ENCODE results near the gene ADGRL2. TPM values are rescaled to one million over a fixed set of nuclear protein-coding genes. Genes with fewer than 3 reads are reported as not detected.

ADGRL2 gene
- total RNA-seq, 2 donors from 2014 or later: not detected

DNA sequence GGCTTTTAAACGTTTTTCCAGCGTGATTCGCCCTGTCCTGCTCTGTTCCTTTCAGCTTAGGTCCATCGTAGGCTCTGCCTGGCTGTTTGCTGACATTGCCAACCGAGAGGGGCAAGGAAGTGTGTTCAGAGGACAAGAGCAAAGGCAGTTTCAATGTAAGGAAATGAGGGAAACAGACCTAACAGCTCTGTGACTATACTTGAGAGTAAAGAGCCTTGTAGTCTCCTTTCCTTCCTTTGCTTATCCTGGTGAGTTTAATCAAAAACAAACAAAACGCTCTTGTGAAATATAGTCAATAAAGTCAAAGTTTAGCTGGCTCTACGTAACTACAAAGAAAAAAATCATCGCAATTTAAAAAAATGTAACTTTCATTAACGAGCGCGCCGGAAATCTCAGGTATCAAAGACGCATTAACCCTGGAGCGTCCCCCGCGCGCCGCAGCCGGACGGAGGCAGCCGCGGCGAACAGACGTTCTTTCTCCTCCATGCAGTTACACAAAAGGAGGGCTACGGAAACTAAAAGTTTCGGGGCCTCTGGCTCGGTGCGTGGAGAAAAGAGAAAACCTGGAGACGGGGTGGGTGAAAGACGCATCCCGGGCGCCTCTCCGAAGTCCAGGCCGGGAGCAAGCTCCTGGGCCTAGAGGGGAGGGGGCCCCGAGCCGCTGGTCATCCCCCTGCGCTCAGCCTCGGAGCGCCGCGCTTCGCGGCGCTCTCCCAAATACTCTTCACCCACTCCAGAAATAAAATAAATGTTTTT is 617 bp upstream of the ADGRL2 start:
- no peaks in the 10 kb centered on the region for H3K9me3 ChIP-seq (ENCODE audit: control insufficient read depth, low read length, poor library complexity, severe bottlenecking)
- ATAC-seq (no peak), DNase-seq (no peak)
- Mint-ChIP-seq H3K27me3 (peaks cover 35% of the 10 kb centered on the region), H3K36me3 (ENCODE audit: low read depth) (no peaks in the 10 kb centered on the region), H3K4me1 (no peaks in the 10 kb centered on the region), H3K27ac (no peak overlapping the region), H3K4me3 (peak overlapping the region; percentile 53)

DNA sequence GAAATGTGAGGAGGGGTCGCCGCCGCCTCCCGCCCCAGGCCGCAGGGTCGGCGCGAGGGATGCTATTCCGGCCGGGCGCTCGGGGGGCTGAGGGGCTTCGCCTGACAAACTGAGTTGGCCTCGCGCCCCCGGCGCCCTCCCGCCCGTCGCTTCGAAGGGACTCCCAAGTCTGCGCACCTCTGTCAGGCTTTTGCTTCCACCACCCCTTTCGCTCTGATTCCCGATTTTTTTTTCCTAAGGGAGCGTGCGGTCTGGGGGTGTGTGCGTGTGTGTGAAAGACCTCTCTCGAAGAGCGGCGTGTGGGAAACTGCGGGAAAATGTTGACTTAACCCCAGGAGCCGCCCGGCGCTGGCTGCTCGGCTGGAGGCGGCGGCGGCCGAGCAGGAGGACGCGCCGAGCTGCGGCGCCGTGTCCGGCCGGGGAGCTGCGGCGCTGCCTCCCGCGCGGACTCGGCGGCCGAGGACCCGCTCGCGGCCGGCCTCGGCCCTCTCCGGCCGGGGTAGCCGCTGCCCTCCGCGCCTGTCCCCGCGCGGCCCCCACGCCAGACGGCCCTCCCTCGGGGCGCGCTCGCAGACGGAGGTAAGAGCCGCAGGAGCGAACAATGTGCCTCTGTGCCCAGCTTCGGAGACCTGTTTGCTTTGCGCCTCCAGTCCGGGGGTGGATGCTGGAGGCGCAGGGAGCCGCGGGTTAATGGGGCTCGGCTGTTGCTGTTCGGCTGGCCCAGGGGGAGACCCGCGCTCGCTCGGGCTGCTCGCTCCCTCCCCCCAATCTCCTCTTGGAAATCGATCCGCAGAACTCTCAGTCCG is 1.1 kb downstream of the ADGRL2 start:
- H3K4me1 Mint-ChIP-seq: no peaks in the 10 kb centered on the region
- H3K36me3 Mint-ChIP-seq (ENCODE audit: low read depth): no peaks in the 10 kb centered on the region
- H3K27me3 Mint-ChIP-seq: peaks cover 35% of the 10 kb centered on the region
- no peak for ATAC-seq
- H3K4me3 Mint-ChIP-seq: no peak overlapping the region
- no peak overlapping the region for H3K27ac Mint-ChIP-seq
- no peaks in the 10 kb centered on the region for H3K9me3 ChIP-seq (ENCODE audit: control insufficient read depth, low read length, poor library complexity, severe bottlenecking)
- no peak for DNase-seq

DNA sequence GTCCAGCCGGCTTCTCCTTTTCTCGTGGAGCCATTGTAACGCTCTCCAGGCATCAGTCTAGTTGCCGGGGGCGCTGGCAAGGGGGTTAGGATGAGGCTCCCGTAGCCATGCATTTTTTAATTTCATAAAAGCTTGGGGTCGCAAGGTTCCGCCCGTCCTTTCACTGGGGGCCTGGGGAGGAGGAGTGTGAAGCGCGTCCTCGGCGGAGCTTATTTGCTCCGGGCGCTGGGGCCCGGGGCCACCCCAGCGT is 1.6 kb downstream of the ADGRL2 start:
- no peak overlapping the region for H3K4me3 Mint-ChIP-seq
- no peak for DNase-seq
- no peak overlapping the region for H3K27ac Mint-ChIP-seq
- no peaks in the 10 kb centered on the region for H3K4me1 Mint-ChIP-seq
- no peak for ATAC-seq
- H3K36me3 Mint-ChIP-seq (ENCODE audit: low read depth): no peaks in the 10 kb centered on the region
- no peaks in the 10 kb centered on the region for H3K9me3 ChIP-seq (ENCODE audit: control insufficient read depth, low read length, poor library complexity, severe bottlenecking)
- H3K27me3 Mint-ChIP-seq: peaks cover 35% of the 10 kb centered on the region

DNA sequence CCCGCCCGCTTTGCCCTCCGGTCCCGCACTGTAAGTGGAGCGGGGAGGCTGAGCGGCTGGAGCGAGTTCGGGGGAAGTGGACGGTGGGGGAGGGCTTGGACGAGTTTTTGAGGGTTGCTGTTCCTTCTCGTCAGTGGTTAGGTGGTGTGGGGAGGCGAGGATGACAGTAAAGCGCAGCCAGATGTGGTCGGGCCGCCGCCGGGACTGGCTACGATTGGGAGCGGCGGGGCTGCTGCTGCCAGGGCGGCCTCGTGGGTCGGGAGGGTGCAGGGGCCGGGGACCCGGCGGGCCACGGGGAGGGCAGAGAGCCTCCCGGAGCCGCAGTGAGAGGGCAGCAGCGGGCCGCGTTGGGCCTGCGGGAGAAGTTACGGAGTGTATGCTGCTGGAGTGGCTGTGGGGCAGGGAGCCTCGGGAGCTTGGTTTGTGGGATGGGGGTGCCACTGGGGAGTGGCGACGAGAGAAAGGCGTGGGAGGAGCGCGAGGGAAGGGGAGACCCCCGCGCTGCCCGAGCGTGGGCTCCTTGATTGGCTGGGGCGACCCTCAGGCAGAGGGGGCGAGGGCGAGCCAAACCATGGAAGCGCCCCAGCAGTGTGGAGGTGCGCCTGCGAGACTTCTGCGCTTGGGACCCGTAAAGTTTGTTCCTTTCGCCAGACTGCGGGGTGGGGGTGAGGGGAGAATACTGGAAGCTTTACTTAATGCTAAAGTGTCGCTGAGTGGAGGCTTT is 2.1 kb downstream of the ADGRL2 start:
- no peak for ATAC-seq

DNA sequence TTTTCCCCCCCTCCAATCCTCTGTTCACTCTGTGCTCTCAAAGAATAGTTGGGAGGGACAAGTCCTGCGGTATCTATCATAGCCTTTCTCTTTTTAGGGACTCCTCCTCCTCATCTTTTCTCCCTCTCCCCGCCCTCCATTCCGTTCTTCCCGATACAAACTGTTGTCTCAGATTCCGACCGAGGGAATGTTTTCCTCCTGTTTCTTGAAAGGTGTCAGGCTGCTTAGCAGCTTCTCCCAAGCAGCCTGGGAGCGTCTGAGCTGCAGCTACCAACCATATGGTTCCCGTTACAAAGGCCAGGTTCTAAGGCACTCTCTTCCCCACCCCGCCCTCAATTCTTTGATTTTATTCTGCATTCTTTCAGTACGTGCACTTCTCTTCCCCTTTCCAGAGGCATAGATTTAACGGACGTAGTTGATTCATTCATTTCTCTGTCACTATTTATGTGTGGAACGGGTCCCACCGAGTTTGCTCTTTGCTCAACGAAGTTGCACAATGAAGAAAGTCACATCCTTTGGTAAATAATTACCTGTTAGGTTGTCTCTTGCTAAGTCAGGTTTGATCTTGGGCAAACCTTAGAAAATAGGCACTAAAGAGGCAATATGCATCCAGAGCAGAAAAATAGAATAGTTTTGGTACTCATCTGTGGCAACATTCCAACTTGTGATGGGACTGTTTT is 2.8 kb downstream of the ADGRL2 start:
- H3K4me3 Mint-ChIP-seq: no peak overlapping the region
- H3K4me1 Mint-ChIP-seq: no peaks in the 10 kb centered on the region

More for the DNA sequence above, 2.1 kb downstream of the ADGRL2 start:
- Mint-ChIP-seq H3K36me3 (ENCODE audit: low read depth) (no peaks in the 10 kb centered on the region), H3K27ac (no peak overlapping the region), H3K4me1 (no peaks in the 10 kb centered on the region), H3K27me3 (peaks cover 35% of the 10 kb centered on the region), H3K4me3 (no peak overlapping the region)
- DNase-seq: no peak
- no peaks in the 10 kb centered on the region for H3K9me3 ChIP-seq (ENCODE audit: control insufficient read depth, low read length, poor library complexity, severe bottlenecking)

DNA sequence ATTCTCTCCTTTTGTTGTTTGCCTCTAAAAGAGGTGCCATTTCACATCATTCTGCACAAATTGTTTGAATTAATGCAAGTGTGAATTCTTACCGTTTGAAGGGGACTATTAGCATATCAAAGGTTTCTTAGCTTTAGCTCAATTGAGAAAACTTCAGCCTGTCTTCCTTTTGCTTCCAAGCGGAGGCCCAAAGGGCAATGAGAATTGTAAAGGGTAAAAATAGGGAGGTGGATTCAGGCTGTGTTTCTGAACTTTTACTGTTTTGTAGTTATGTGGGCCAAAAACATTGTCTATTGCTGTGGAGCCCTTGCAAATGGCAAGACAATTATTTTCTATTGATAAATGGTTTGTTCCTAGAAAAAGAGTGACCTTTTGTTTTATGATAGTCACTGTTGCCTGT is 3.6 kb downstream of the ADGRL2 start:
- Mint-ChIP-seq H3K4me1 (no peaks in the 10 kb centered on the region), H3K4me3 (no peak overlapping the region), H3K27ac (no peak overlapping the region), H3K27me3 (peaks cover 27% of the 10 kb centered on the region), H3K36me3 (ENCODE audit: low read depth) (no peaks in the 10 kb centered on the region)
- H3K9me3 ChIP-seq (ENCODE audit: control insufficient read depth, low read length, poor library complexity, severe bottlenecking): no peaks in the 10 kb centered on the region
- ATAC-seq (no peak), DNase-seq (no peak)

More for the DNA sequence above, 2.8 kb downstream of the ADGRL2 start:
- no peaks in the 10 kb centered on the region for H3K9me3 ChIP-seq (ENCODE audit: control insufficient read depth, low read length, poor library complexity, severe bottlenecking)
- DNase-seq (no peak), ATAC-seq (no peak)
- Mint-ChIP-seq H3K27me3 (peaks cover 34% of the 10 kb centered on the region), H3K36me3 (ENCODE audit: low read depth) (no peaks in the 10 kb centered on the region), H3K27ac (no peak overlapping the region)

DNA sequence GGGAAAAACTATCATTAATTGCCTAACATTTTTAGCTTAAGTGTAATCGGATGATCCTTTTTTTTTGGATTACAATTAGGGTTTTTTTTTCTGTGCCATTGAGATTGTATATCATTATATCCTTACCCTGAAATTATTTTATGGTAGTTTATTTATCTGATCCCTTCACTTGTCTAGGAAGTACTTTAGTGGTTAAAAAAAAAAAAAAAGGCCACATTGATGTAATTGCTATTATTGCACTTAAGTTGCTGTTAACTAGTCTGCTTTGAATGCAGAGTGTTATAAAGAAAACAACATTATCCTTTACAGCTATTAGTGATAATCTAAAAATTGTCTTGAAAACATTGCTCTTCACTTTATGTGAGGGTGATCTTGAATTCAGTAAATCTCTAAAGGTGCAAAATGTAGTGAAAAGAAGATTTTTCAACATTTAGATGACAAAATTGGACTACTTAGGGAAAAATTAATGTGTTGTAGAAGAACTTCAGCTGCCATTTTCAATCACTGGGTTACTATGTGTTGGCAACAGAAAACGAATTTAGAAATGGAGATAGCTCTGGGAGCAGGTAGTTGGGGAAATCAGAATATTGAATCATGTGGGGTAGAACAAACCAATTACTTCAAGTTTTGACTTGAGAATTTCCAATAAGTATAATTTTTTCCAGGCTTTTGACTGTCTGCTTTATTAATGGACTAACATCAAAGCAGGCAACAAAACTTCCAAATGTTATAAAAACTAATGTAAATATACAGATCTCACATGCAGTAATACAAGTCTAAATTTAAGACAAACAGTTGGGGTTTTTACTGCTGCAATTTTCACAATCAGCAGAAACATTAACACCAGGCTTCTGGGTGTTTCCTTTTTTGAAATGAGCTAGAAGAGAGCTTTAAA is 5.0 kb downstream of the ADGRL2 start:
- Mint-ChIP-seq H3K4me1 (no peaks in the 10 kb centered on the region), H3K36me3 (ENCODE audit: low read depth) (no peaks in the 10 kb centered on the region), H3K4me3 (no peak overlapping the region), H3K27me3 (peaks cover 18% of the 10 kb centered on the region), H3K27ac (no peak overlapping the region)
- DNase-seq (no peak), ATAC-seq (no peak)
- H3K9me3 ChIP-seq (ENCODE audit: control insufficient read depth, low read length, poor library complexity, severe bottlenecking): no peaks in the 10 kb centered on the region

GRCh38 chr1:81806432-81806770 is 5.7 kb downstream of the ADGRL2 start:
- H3K4me1 Mint-ChIP-seq: no peaks in the 10 kb centered on the region
- H3K27me3 Mint-ChIP-seq: peaks cover 18% of the 10 kb centered on the region
- DNase-seq (no peak), ATAC-seq (no peak)
- H3K4me3 Mint-ChIP-seq: no peak overlapping the region
- no peaks in the 10 kb centered on the region for H3K36me3 Mint-ChIP-seq (ENCODE audit: low read depth)
- no peaks in the 10 kb centered on the region for H3K9me3 ChIP-seq (ENCODE audit: control insufficient read depth, low read length, poor library complexity, severe bottlenecking)
- H3K27ac Mint-ChIP-seq: no peak overlapping the region

DNA sequence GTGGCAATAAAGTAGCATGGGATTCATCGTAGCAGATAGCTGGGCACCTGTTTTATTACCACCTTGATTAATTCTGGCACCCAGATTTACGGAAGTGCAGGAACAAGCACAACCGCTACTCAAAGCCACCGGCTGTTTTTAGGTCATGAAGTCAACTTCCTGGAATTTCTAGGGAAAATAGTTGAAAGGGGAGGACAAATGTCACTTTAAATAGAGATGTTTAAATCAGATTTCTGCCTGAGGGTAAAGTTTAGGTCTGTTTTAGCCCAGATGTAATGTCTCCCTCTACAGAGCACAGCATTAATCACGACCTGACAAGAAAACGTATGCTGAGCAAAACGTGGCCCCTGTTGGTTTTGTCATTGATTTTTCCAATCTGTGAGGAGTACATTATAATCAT is 8.0 kb downstream of the ADGRL2 start:
- DNase-seq (no peak), ATAC-seq (no peak)
- Mint-ChIP-seq H3K27ac (no peak overlapping the region), H3K27me3 (peaks cover 10% of the 10 kb centered on the region), H3K36me3 (ENCODE audit: low read depth) (no peaks in the 10 kb centered on the region), H3K4me1 (no peaks in the 10 kb centered on the region), H3K4me3 (no peak overlapping the region)
- no peaks in the 10 kb centered on the region for H3K9me3 ChIP-seq (ENCODE audit: control insufficient read depth, low read length, poor library complexity, severe bottlenecking)

- no peaks in the 10 kb centered on the region for H3K36me3 Mint-ChIP-seq (ENCODE audit: low read depth)
- no peak overlapping the region for H3K4me3 Mint-ChIP-seq
Measured at GRCh38 chr1:81809808-81810207, 9.1 kb downstream of the ADGRL2 start.

GRCh38 chr1:81811757-81812371 is 11.1 kb downstream of the ADGRL2 start:
- Mint-ChIP-seq H3K4me1 (no peaks in the 10 kb centered on the region), H3K27me3 (no peaks in the 10 kb centered on the region), H3K4me3 (no peak overlapping the region), H3K36me3 (ENCODE audit: low read depth) (no peaks in the 10 kb centered on the region), H3K27ac (no peak overlapping the region)
- H3K9me3 ChIP-seq (ENCODE audit: control insufficient read depth, low read length, poor library complexity, severe bottlenecking): no peaks in the 10 kb centered on the region
- DNase-seq (no peak), ATAC-seq (no peak)

More at GRCh38 chr1:81809808-81810207, 9.1 kb downstream of the ADGRL2 start:
- ATAC-seq (no peak), DNase-seq (no peak)
- H3K4me1 Mint-ChIP-seq: no peaks in the 10 kb centered on the region
- H3K9me3 ChIP-seq (ENCODE audit: control insufficient read depth, low read length, poor library complexity, severe bottlenecking): no peaks in the 10 kb centered on the region
- H3K27me3 Mint-ChIP-seq: no peaks in the 10 kb centered on the region
- H3K27ac Mint-ChIP-seq: no peak overlapping the region

- no peaks in the 10 kb centered on the region for H3K4me1 Mint-ChIP-seq
Measured at GRCh38 chr1:81812712-81813111, 12.0 kb downstream of the ADGRL2 start.

More at GRCh38 chr1:81812712-81813111, 12.0 kb downstream of the ADGRL2 start:
- ATAC-seq: no peak
- Mint-ChIP-seq H3K4me3 (no peak overlapping the region), H3K36me3 (ENCODE audit: low read depth) (no peaks in the 10 kb centered on the region), H3K27ac (no peak overlapping the region), H3K27me3 (no peaks in the 10 kb centered on the region)
- H3K9me3 ChIP-seq (ENCODE audit: control insufficient read depth, low read length, poor library complexity, severe bottlenecking): no peaks in the 10 kb centered on the region
- no peak for DNase-seq

Measured in T-helper 17 cell (primary cell).